Stimulated activated CD4-positive, alpha-beta T cell treated with anti-CD3 and anti-CD28 coated beads, TNF-alpha, amount 100 ng/mL, for 24 hours (primary cell): ENCODE results near the gene AQP12B.
"Not testable (repeated sequence)": the region's sequence is repeated elsewhere in the genome, so short reads cannot be mapped to it uniquely, and the experiment has no call there.

Source experiments
- DNase-seq, 3 experiments: peaks; one replicate each; pipeline ENCODE4 v3.0.0-alpha.2; 2020; ENCODE audit warnings: low read depth in 3 of 3

Gene AQP12B, protein sequence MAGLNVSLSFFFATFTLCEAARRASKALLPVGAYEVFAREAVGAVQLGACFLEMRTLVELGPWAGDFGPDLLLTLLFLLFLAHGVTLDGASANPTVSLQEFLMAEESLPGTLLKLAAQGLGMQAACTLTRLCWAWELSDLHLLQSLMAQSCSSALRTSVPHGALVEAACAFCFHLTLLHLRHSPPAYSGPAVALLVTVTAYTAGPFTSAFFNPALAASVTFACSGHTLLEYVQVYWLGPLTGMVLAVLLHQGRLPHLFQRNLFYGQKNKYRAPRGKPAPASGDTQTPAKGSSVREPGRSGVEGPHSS

GRCh38 chr2:240682431-240683224 is at the start of gene AQP12B:
TSS of gene AQP12B (minus strand) at chr2:240682885. CDS start at chr2:240682837, 48 bp downstream.
- DNase-seq: not testable (repeated sequence)

- DNase-seq: no peak
Observed at GRCh38 chr2:240732184-240732583, 49.5 kb upstream of the AQP12B start.

- DNase-seq: no peak
Observed at GRCh38 chr2:240731178-240731545, 48.5 kb upstream of the AQP12B start.

- DNase-seq: no peak
Observed at GRCh38 chr2:240730501-240731177, 48.0 kb upstream of the AQP12B start.

DNA sequence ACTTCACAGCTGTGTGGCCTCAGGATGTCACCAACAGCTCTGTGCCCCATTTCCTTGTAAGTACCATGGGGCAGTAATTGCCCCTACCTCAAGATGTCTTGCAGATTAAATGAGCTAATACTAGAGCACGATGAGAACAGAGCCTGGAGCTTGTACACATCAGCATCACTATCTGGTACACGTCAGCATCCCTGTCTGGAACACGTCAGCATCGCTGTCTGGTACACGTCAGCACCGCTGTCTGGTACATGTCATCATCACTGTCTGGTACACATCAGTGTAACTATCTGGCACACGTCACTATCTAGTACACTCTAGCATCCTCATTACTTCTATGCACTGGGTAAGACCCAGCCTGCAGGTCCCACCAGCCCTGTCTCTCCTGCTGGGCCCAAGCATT is 46.1 kb upstream of the AQP12B start:
- no peak for DNase-seq

- no peak for DNase-seq
Observed at GRCh38 chr2:240728361-240728760, 45.7 kb upstream of the AQP12B start.

GRCh38 chr2:240727913-240728312 is 45.2 kb upstream of the AQP12B start:
- no peak for DNase-seq

DNA sequence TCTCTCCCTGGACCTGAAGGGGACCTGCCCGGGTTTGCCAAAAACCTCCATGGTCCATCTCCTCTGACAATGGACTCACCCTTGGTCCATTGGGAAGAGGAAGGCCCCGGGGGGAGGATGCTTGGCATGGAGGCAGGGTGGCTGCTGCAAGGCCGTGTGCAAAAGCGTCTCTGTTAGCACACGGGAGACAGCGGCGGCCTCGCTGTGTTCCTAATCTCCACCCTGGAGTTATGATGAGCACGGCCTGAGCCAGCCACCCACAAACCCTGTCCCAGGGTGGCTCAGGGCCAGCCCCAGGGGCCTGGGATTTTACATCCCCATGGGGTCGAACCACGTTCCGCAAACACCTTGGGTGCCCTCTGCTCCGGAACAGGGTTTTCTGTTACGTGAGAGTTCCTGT is 44.8 kb upstream of the AQP12B start:
- no peak for DNase-seq

- DNase-seq: no peak
Observed at GRCh38 chr2:240726876-240727275, 44.2 kb upstream of the AQP12B start.

- DNase-seq: no peak
Observed at GRCh38 chr2:240725671-240726070, 43.0 kb upstream of the AQP12B start.

DNA sequence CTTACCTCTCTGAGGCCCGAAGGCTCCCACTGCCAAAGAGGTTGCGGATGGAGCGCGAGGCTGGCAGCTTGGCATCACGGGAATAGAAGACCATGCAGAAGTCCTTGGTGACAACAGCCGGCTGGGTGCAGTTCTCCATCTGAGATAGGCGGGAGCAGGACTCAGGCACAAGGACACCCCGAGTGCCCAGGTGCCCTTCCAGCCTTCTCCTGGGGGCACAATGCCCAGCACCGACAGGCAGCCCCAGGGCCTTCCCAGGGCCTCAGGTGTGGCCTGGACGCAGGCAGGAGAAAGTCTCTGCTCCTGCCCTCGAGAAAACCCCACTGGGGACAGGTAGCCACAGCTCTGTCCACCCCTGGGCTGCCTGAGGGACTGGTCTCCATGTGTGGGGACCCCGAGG is 42.6 kb upstream of the AQP12B start:
- DNase-seq: no peak

GRCh38 chr2:240724431-240724830 is 41.7 kb upstream of the AQP12B start:
- DNase-seq: no peak

DNA sequence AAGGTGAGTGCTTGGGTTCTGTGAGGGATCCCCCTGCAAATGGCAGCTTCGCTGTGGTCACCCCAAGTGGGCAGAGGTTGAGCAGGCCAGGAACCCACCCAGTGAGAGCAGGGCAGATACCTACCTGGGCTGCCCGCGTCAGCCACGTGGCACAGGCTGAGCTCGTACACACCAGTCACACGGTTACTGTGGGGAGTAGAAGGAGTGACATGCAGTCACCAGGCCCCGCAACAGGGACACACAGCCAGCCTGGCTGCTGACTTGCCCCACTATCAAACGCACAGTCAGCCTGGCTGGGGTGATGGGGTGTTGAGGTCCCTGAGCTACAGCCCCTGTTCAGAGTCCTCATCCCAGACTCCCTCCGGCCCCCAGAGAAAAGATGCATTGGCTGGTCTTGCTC is 41.2 kb upstream of the AQP12B start:
- no peak for DNase-seq

GRCh38 chr2:240722796-240723735 is 40.4 kb upstream of the AQP12B start:
- DNase-seq: no peak

- DNase-seq: no peak
Observed at GRCh38 chr2:240722376-240722775, 39.7 kb upstream of the AQP12B start.

DNA sequence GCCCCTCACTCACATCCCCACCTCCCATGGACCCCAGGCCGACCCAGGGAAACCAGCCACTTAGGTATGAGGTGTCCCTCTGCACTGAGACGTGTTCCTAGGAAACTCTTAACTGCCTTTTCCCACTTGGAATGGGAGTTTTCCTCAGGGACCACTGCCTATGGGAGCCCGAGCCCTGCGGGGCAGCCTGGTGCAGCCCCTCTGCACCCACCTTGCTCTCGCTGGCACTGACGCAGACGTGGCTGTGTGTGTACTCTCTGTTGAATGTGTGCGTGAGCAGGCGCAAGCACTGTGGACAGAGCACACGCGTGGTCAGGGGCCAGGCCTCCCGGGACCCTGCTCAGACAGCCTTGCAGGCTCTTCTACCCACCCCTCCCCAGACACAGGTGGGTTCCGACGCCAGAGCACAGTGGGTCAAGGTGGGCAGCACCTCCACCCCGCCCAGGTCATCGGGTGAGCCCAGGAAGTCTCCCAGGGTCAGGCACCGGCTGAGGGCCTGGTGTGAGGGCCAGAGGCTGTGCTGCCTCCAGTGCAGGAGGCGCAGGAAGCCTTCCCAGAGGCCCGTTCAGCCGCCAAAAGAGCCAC is 39.0 kb upstream of the AQP12B start:
- no peak for DNase-seq

GRCh38 chr2:240720686-240721595 is 38.3 kb upstream of the AQP12B start:
- no peak for DNase-seq

- no peak for DNase-seq
Observed at GRCh38 chr2:240719676-240720545, 37.2 kb upstream of the AQP12B start.

GRCh38 chr2:240718896-240719490 is 36.3 kb upstream of the AQP12B start:
- no peak for DNase-seq
